ENCODE data around the gene DDI1.
"Not testable (repeated sequence)": the region's sequence is repeated elsewhere in the genome, so short reads cannot be mapped to it uniquely, and the experiment has no call there.

Gene DDI1

GRCh38 chr11:104041792-104042191, 5.4 kb downstream of the DDI1 start:
- DNase-seq (ENCODE audit: low spot score), result no peak

GRCh38 chr11:104043142-104043541, 6.7 kb downstream of the DDI1 start:
- DNase-seq (ENCODE audit: low spot score), result no peak

GRCh38 chr11:104043678-104044239, 7.3 kb downstream of the DDI1 start:
- DNase-seq (ENCODE audit: low spot score), result no peak

GRCh38 chr11:104046331-104046730, 9.9 kb downstream of the DDI1 start:
- DNase-seq (ENCODE audit: low spot score), result no peak

GRCh38 chr11:104046858-104047257, 10.4 kb downstream of the DDI1 start:
- DNase-seq (ENCODE audit: low spot score), result not testable (repeated sequence)

- DNase-seq (ENCODE audit: low spot score), result no peak
Observed at GRCh38 chr11:104049116-104049515, 12.7 kb downstream of the DDI1 start.

- DNase-seq (ENCODE audit: low spot score), result no peak
Observed at GRCh38 chr11:104051778-104052177, 15.3 kb downstream of the DDI1 start.

- DNase-seq (ENCODE audit: low spot score), result no peak
Observed at GRCh38 chr11:104053743-104054478, 17.5 kb downstream of the DDI1 start.

GRCh38 chr11:104054911-104055529, 18.6 kb downstream of the DDI1 start:
- no peak for DNase-seq (ENCODE audit: low spot score)

- DNase-seq (ENCODE audit: low spot score), result no peak
Observed at GRCh38 chr11:104055596-104055995, 19.2 kb downstream of the DDI1 start.

GRCh38 chr11:104057908-104058307, 21.5 kb downstream of the DDI1 start:
- DNase-seq (ENCODE audit: low spot score), result no peak

- no peak for DNase-seq (ENCODE audit: low spot score)
Observed at GRCh38 chr11:104058680-104059079, 22.2 kb downstream of the DDI1 start.

- no peak for DNase-seq (ENCODE audit: low spot score)
Observed at GRCh38 chr11:104060004-104060794, 23.8 kb downstream of the DDI1 start.

GRCh38 chr11:104060820-104061219, 24.4 kb downstream of the DDI1 start:
- no peak for DNase-seq (ENCODE audit: low spot score)

GRCh38 chr11:104061853-104062521, 25.5 kb downstream of the DDI1 start:
- no peak for DNase-seq (ENCODE audit: low spot score)

- DNase-seq (ENCODE audit: low spot score), result no peak
Observed at GRCh38 chr11:104064034-104064630, 27.7 kb downstream of the DDI1 start.

GRCh38 chr11:104067534-104067933, 31.1 kb downstream of the DDI1 start:
- DNase-seq (ENCODE audit: low spot score), result no peak

- DNase-seq (ENCODE audit: low spot score), result no peak
Observed at GRCh38 chr11:104073950-104074705, 37.7 kb downstream of the DDI1 start.

- DNase-seq (ENCODE audit: low spot score), result no peak
Observed at GRCh38 chr11:104075091-104075490, 38.7 kb downstream of the DDI1 start.

- no peak for DNase-seq (ENCODE audit: low spot score)
Observed at GRCh38 chr11:104075706-104076105, 39.3 kb downstream of the DDI1 start.

GRCh38 chr11:104076455-104076854, 40.0 kb downstream of the DDI1 start:
- DNase-seq (ENCODE audit: low spot score), result no peak
